HepG2 (cell line): ENCODE data around the gene MED22. TPM values are rescaled to one million over a fixed set of nuclear protein-coding genes. Genes with fewer than 3 reads are reported as not detected.

Source experiments
- ATAC-seq: fragments of 200-7000 bp; cut with Tn5 transposase; 3 replicates; pipeline ENCODE4 v1.9.1; 2020; ENCODE audit warnings: mild to moderate bottlenecking, moderate library complexity
- BruUV-seq: library from RNA; stranded (reverse); fragments of 400-500 nt; replicated peaks from 2 replicates; lab custom pipeline; 2021; lab: Mats Ljungman, UMichigan
- CTCF ChIA-PET: fragments of 300-600 bp; formaldehyde crosslinking; extraction: SDS; loops from one replicate; lab custom pipeline; 2021; ENCODE audit warnings: low total read pairs, inconsistent platforms, low intra/inter-chr PET ratio; lab: Yijun Ruan, JAX
- POLR2A ChIA-PET: fragments of 350-600 bp; sonication (Branson Sonifier 250); formaldehyde crosslinking; loops from one replicate; lab custom pipeline; 2020; ENCODE audit warnings: antibody characterized with exemption, inconsistent platforms; lab: Yijun Ruan, JAX
- DNase-seq: peaks from one replicate; pipeline ENCODE4 v3.0.0-alpha.2; 2015; ENCODE audit warnings: low spot score
- FAIRE-seq: peaks from 3 replicates; lab custom pipeline; 2011; peaks lifted over from hg19 to GRCh38; lab: Jason Lieb, UNC
- H2AFZ ChIP-seq: one replicate; pipeline ENCODE4 v1.6.1; 2011; ENCODE audit warnings: low read length, inconsistent platforms
- H3K27ac ChIP-seq: fragments of 300-600 bp; 3 replicates; pipeline ENCODE4 v1.8.0; 2011; ENCODE audit warnings: mixed run types, mild to moderate bottlenecking, mixed read lengths, low read length, inconsistent platforms; ENCODE audit not compliant: insufficient read depth; ENCODE audit errors: extremely low read length
- H3K27me3 ChIP-seq, 2 experiments: fragments of 200-600 bp in 1 of 2; 2 replicates in 1 of 2; 3 replicates in 1 of 2; pipeline versions ENCODE4 v1.6.0 to v1.8.0; 2011; ENCODE audit warnings: low read length in 2 of 2, mild to moderate bottlenecking in 2 of 2, moderate library complexity in 2 of 2, inconsistent platforms in 1 of 2; ENCODE audit not compliant: insufficient read depth in 2 of 2, control insufficient read depth in 1 of 2
- H3K36me3 ChIP-seq, 2 experiments: fragments of 200-600 bp in 1 of 2; replicated peaks in 1 of 2; 2 replicates in 1 of 2; 3 replicates in 1 of 2; pipeline versions ENCODE4 v1.5.1 to v1.8.0; 2011; ENCODE audit warnings: low read length in 2 of 2, inconsistent platforms in 1 of 2; ENCODE audit not compliant: insufficient read depth in 2 of 2, control insufficient read depth in 1 of 2
- H3K4me1 ChIP-seq: 2 replicates; pipeline ENCODE4 v1.5.1; 2012; ENCODE audit warnings: low read length, inconsistent platforms; ENCODE audit not compliant: insufficient read depth
- H3K4me2 ChIP-seq: 2 replicates; pipeline ENCODE4 v1.6.0; 2011; ENCODE audit warnings: low read depth, low read length, inconsistent platforms
- H3K4me3 ChIP-seq, 3 experiments: fragments of 200-600 bp in 1 of 3; sonication (generic), shearing (Covaris generic) in 1 of 3; replicated peaks in 1 of 3; 2 replicates each; pipeline ENCODE4 v1.5.1; 2011 to 2016; ENCODE audit warnings: low read length in 3 of 3, inconsistent platforms in 2 of 3, low read depth in 2 of 3, mild to moderate bottlenecking in 2 of 3, control low read depth in 1 of 3, mixed read lengths in 1 of 3; ENCODE audit not compliant: insufficient read depth in 1 of 3
- H3K79me2 ChIP-seq: one replicate; pipeline ENCODE4 v1.6.1; 2011; ENCODE audit warnings: low read length, inconsistent platforms; ENCODE audit not compliant: insufficient read depth
- H3K9ac ChIP-seq: 2 replicates; pipeline ENCODE4 v1.6.0; 2011; ENCODE audit warnings: mild to moderate bottlenecking, low read depth, low read length, inconsistent platforms; ENCODE audit not compliant: insufficient read depth
- H3K9me3 ChIP-seq: 2 replicates; pipeline ENCODE4 v1.5.1; 2012; ENCODE audit warnings: mild to moderate bottlenecking, low read length
- H4K20me1 ChIP-seq: 2 replicates; pipeline ENCODE4 v1.6.0; 2011; ENCODE audit warnings: inconsistent platforms, mild to moderate bottlenecking, low read length, moderate library complexity; ENCODE audit not compliant: insufficient read depth
- ARHGAP35 ChIP-seq: sonication (generic); formaldehyde crosslinking; IDR thresholded peaks from 2 replicates; pipeline ENCODE4 v1.9.0; 2022; ENCODE audit warnings: mild to moderate bottlenecking, inconsistent platforms, moderate library complexity, missing genetic modification reagents, borderline replicate concordance
- ATF7 ChIP-seq, 2 experiments: fragments of 450-650 bp in 1 of 2; sonication (generic) in 1 of 2; formaldehyde crosslinking in 1 of 2; IDR thresholded peaks; 2 replicates each; pipeline versions ENCODE4 v1.4.0 to v1.6.1; 2016 to 2020; ENCODE audit warnings: antibody characterized with exemption in 1 of 2, mild to moderate bottlenecking in 1 of 2, missing genetic modification reagents in 1 of 2
- FOXK2 ChIP-seq: fragments of 450-650 bp; IDR thresholded peaks from 2 replicates; pipeline ENCODE4 v1.6.1; 2016
- HIVEP1 ChIP-seq: sonication (generic); formaldehyde crosslinking; IDR thresholded peaks from 2 replicates; pipeline ENCODE4 v1.4.0; 2020; ENCODE audit warnings: mild to moderate bottlenecking, missing genetic modification reagents
- MTA1 ChIP-seq: sonication (generic); formaldehyde crosslinking; IDR thresholded peaks from 2 replicates; pipeline ENCODE4 v1.4.0; 2020; ENCODE audit warnings: missing genetic modification reagents, mild to moderate bottlenecking, borderline replicate concordance
- MYC ChIP-seq: sonication (generic); formaldehyde crosslinking; IDR thresholded peaks from 2 replicates; pipeline ENCODE4 v1.9.0; 2021; ENCODE audit warnings: missing genetic modification reagents, borderline replicate concordance
- NONO ChIP-seq, 2 experiments: fragments of 450-650 bp in 1 of 2; sonication (generic) in 1 of 2; formaldehyde crosslinking in 1 of 2; IDR thresholded peaks in 1 of 2; conservative IDR thresholded peaks in 1 of 2; 2 replicates each; pipeline versions ENCODE4 v1.6.1 to v1.8.0; 2017 to 2022; ENCODE audit warnings: mild to moderate bottlenecking in 1 of 2, missing genetic modification reagents in 1 of 2, moderate library complexity in 1 of 2
- PLRG1 ChIP-seq: fragments of 450-650 bp; conservative IDR thresholded peaks from 2 replicates; pipeline ENCODE4 v1.6.1; 2016
- TEAD3 ChIP-seq: optimal IDR thresholded peaks from 2 replicates; pipeline ENCODE3; 2016; ENCODE audit warnings: borderline replicate concordance
- ZNF282 ChIP-seq: fragments of 450-650 bp; IDR thresholded peaks from 2 replicates; pipeline ENCODE4 v1.6.1; 2018; ENCODE audit not compliant: partially characterized antibody
- ZNF670 ChIP-seq: sonication (generic); formaldehyde crosslinking; IDR thresholded peaks from 2 replicates; pipeline ENCODE4 v1.8.0; 2022; ENCODE audit warnings: mild to moderate bottlenecking, missing genetic modification reagents, borderline replicate concordance
- ZSCAN20 ChIP-seq: sonication (generic); formaldehyde crosslinking; IDR thresholded peaks from 2 replicates; pipeline ENCODE4 v1.4.0; 2020; ENCODE audit warnings: missing genetic modification reagents, mild to moderate bottlenecking, borderline replicate concordance
- WGBS: methylation state at CpG from one replicate; pipeline ENCODE4 v1.1.6; 2017; ENCODE audit warnings: low lambda C conversion rate; 5-methylcytosine and 5-hydroxymethylcytosine counted together
- in situ Hi-C: cut with HindIII; loops from 2 replicates; pipeline ENCODE4 v1.10.0; 2017; ENCODE audit warnings: low pct_unique_long_range_greater_than_20kb; ENCODE audit not compliant: extremely low pct_ligation_motif_present
- intact Hi-C: fragments of 100-400 bp; cut with micrococcal nuclease; formaldehyde crosslinking; loops from one replicate; pipeline ENCODE4 v1.10.0; 2022; ENCODE audit not compliant: unreplicated experiment
- polyA plus RNA-seq, 8 experiments: library from polyadenylated mRNA; depleted of rRNA in 3 of 8; stranded (reverse) in 7 of 8; unstranded in 1 of 8; fragments of >200 nt; fragmentation: Illumina TruSeq in 4 of 8; extraction: Trizol in 4 of 8; gene quantifications; 2 replicates each; pipeline versions ENCODE4 v1.2.1 to v1.2.3, GENCODE V29; 2011 to 2016; ENCODE audit warnings: low read depth in 4 of 8, missing spikeins in 1 of 8, mixed read lengths in 1 of 8; ENCODE audit not compliant: insufficient read depth in 1 of 8
- total RNA-seq, 5 experiments: library from RNA; depleted of rRNA; stranded (reverse); fragments of >200 nt; fragmentation: Illumina TruSeq; extraction: Trizol; gene quantifications; 2 replicates each; pipeline ENCODE4 v1.2.3, GENCODE V29; 2016; ENCODE audit warnings: low read depth in 1 of 5
- TF ChIP-seq, protein P1 (sequence below): sonication (generic); formaldehyde crosslinking; IDR thresholded peaks from 2 replicates; pipeline ENCODE4 v1.4.0; 2020; ENCODE audit warnings: missing genetic modification reagents, mild to moderate bottlenecking, borderline replicate concordance
- TF ChIP-seq, protein P2 (sequence below): sonication (generic); formaldehyde crosslinking; IDR thresholded peaks from 2 replicates; pipeline ENCODE4 v1.4.0; 2020; ENCODE audit warnings: missing genetic modification reagents
- TF ChIP-seq, protein P3 (sequence below): sonication (generic); formaldehyde crosslinking; IDR thresholded peaks from 2 replicates; pipeline ENCODE4 v1.4.0; 2020; ENCODE audit warnings: mild to moderate bottlenecking, missing genetic modification reagents
- TF ChIP-seq, protein P4 (sequence below): sonication (generic); formaldehyde crosslinking; IDR thresholded peaks from 2 replicates; pipeline ENCODE4 v1.5.1; 2020; ENCODE audit warnings: mild to moderate bottlenecking, moderate library complexity, missing genetic modification reagents

MED22 gene
- total and polyA plus RNA-seq, 2 of the 13 experiments (the other 11 are each of a cell fraction or from before 2014, with no cell fraction given): 15.8 to 22.1 TPM

DNA sequence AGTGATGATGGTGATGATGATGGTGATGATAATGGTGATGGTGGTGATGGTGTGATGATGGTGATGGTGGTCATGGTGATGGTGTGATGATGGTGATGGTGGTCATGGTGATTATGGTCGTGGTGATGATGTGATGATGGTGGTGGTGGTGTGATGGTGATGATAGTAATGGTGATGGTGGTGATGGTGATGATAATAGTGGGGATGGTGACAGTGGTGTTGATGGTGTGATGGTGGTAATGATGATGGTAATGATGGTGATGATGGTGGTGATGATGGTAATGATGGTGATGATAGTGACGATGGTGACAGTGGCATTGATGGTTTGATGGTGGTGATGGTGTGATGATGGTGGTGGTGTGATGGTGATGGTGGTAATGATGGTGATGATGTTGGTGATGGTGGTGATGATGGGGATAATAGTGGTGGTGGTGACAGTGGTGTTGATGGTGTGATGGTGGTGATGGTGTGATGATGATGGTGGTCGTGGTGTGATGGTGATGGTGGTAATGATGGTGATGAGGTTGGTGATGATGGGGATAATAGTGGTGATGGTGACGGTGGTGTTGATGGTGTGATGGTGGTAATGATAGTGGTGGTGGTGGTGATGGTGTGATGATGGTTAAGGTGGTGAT, 34.7 kb upstream of the MED22 start:
- CTCF ChIA-PET: no interaction called here
- H3K4me3 ChIP-seq: no peak overlapping the region
- H2AFZ ChIP-seq: no peak overlapping the region
- H3K36me3 ChIP-seq: no peaks in the 10 kb centered on the region
- H3K9ac ChIP-seq: no peak overlapping the region
- no peaks in the 10 kb centered on the region for H3K79me2 ChIP-seq
- FAIRE-seq (no peak), ATAC-seq (no peak), DNase-seq (no peak)
- POLR2A ChIA-PET: no interaction called here
- H3K27ac ChIP-seq: no peak overlapping the region
- H4K20me1 ChIP-seq: no peaks in the 10 kb centered on the region
- 68% methylated on average over 4 of the region's 4 CpGs for WGBS
- H3K9me3 ChIP-seq: peaks cover 10% of the 10 kb centered on the region; the same call in 1 of the 2 replicates
- BruUV-seq: no TSS peak
- H3K4me2 ChIP-seq: no peak overlapping the region
- H3K4me1 ChIP-seq: peaks cover 65% of the 10 kb centered on the region
- in situ Hi-C loops (no loop called here), intact Hi-C loops (loop anchor here (1.0 kb wide), 1 partner anchor 9 kb away; no protein-coding TSS in a partner anchor)
- H3K27me3 ChIP-seq: no peaks in the 10 kb centered on the region
- TF ChIP-seq ATF7 (IDR thresholded peaks at IDR 0.05): 0 out of 2 replicates have a peak, but pooled peaks have one; percentile 3
- TF ChIP-seq ATF7 (CRISPR knock-in tag; IDR thresholded peaks at IDR 0.05): no peak
- no peak for TF ChIP-seq MYC (CRISPR knock-in tag)
- TF ChIP-seq TEAD3 (CRISPR knock-in tag): no peak
- TF ChIP-seq NONO (IDR thresholded peaks at IDR 0.05): peak; percentile 12; the same call in 1 of the 2 replicates
- no peak for TF ChIP-seq NONO (CRISPR knock-in tag; conservative IDR thresholded peaks at IDR 0.05)
- TF ChIP-seq ZNF282: peak; percentile 8
- TF ChIP-seq, protein P1, sequence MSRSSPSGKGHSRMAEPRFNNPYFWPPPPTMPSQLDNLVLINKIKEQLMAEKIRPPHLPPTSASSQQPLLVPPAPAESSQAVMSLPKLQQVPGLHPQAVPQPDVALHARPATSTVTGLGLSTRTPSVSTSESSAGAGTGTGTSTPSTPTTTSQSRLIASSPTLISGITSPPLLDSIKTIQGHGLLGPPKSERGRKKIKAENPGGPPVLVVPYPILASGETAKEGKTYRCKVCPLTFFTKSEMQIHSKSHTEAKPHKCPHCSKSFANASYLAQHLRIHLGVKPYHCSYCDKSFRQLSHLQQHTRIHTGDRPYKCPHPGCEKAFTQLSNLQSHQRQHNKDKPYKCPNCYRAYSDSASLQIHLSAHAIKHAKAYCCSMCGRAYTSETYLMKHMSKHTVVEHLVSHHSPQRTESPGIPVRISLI (CRISPR knock-in tag): no peak
- TF ChIP-seq, protein P2, sequence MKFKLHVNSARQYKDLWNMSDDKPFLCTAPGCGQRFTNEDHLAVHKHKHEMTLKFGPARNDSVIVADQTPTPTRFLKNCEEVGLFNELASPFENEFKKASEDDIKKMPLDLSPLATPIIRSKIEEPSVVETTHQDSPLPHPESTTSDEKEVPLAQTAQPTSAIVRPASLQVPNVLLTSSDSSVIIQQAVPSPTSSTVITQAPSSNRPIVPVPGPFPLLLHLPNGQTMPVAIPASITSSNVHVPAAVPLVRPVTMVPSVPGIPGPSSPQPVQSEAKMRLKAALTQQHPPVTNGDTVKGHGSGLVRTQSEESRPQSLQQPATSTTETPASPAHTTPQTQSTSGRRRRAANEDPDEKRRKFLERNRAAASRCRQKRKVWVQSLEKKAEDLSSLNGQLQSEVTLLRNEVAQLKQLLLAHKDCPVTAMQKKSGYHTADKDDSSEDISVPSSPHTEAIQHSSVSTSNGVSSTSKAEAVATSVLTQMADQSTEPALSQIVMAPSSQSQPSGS: no peak
- no peak for TF ChIP-seq ZNF670 (CRISPR knock-in tag)
- no peak for TF ChIP-seq PLRG1
- no peak for TF ChIP-seq MTA1 (CRISPR knock-in tag)
- TF ChIP-seq HIVEP1: no peak
- no peak for TF ChIP-seq ARHGAP35 (CRISPR knock-in tag)
- TF ChIP-seq, protein P3, sequence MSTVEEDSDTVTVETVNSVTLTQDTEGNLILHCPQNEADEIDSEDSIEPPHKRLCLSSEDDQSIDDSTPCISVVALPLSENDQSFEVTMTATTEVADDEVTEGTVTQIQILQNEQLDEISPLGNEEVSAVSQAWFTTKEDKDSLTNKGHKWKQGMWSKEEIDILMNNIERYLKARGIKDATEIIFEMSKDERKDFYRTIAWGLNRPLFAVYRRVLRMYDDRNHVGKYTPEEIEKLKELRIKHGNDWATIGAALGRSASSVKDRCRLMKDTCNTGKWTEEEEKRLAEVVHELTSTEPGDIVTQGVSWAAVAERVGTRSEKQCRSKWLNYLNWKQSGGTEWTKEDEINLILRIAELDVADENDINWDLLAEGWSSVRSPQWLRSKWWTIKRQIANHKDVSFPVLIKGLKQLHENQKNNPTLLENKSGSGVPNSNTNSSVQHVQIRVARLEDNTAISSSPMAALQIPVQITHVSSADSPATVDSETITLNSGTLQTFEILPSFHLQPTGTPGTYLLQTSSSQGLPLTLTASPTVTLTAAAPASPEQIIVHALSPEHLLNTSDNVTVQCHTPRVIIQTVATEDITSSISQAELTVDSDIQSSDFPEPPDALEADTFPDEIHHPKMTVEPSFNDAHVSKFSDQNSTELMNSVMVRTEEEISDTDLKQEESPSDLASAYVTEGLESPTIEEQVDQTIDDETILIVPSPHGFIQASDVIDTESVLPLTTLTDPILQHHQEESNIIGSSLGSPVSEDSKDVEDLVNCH: no peak
- TF ChIP-seq, protein P4, sequence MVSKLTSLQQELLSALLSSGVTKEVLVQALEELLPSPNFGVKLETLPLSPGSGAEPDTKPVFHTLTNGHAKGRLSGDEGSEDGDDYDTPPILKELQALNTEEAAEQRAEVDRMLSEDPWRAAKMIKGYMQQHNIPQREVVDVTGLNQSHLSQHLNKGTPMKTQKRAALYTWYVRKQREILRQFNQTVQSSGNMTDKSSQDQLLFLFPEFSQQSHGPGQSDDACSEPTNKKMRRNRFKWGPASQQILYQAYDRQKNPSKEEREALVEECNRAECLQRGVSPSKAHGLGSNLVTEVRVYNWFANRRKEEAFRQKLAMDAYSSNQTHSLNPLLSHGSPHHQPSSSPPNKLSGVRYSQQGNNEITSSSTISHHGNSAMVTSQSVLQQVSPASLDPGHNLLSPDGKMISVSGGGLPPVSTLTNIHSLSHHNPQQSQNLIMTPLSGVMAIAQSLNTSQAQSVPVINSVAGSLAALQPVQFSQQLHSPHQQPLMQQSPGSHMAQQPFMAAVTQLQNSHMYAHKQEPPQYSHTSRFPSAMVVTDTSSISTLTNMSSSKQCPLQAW (CRISPR knock-in tag): no peak
- TF ChIP-seq FOXK2: peak; percentile 5; the same call in 1 of the 2 replicates
- TF ChIP-seq ZSCAN20 (CRISPR knock-in tag): no peak
